ENCODE measurements around the gene TANC2.

TANC2 gene

DNA sequence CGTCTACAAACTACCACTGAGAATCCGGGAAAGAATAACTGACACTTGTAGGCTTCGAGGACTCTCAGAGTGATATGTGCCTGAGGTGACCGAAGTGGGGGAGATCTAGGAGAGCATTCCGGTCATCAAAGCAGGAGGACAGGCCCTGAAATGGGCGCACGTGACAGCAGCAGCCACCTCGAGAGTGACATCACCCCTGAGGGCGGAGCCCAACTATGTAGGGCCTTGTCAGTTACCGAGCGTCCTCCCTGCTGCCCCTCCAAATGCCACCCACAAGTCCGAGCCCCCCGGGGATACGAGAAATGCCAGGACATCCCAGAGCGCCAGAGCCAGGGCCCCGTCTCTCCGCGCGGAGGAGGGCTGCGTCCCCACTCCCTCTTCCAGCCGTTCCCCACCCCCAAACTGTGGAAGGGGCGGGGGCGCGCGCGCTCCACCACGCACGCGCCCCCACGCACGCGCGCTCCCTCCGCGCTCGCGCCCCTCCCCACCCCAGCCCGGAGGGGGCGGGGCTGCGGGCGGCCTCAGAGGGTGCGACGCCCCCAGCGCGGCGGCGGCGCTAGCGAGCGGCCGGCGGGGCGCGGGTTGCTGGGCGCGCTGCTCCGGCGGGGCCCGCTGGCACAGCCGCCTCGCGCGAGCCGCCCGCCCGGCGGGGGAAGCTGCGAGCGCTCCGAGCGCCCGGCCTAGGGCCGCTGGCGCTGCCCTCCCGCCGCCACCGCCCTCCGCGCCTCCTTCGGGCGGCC is at the start of gene TANC2:
Gene TANC2, plus strand, starts transcription at position 550 of the 740 bp plus-strand sequence. CDS start 43,325 bp downstream, outside the sequence.
- peak; percentile 99 for DNase-seq (ENCODE audit: low spot score)

- DNase-seq (ENCODE audit: low spot score): no peak
Measured at GRCh38 chr17:62916684-62917571, 49.1 kb upstream of the TANC2 start.

- no peak for DNase-seq (ENCODE audit: low spot score)
Measured at GRCh38 chr17:62919388-62919787, 46.6 kb upstream of the TANC2 start.

DNA sequence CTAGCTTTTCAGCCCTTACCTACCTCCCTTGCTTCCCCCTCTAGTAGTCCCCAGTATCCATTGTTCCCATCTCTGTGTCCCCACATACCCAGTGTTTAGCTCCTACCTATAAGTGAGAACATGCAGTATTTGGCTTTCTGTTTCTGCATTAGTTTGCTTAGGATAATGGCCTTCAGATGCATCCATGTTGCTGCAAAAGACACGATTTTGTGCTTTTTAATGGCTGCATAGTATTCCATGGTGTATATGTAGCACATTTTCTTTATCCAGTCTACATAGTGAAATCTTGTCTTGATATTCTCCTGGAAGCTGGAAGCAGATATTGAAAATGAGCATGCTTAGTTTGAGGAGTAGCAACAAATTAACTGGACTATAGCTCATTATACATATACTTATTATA is 45.7 kb upstream of the TANC2 start:
- DNase-seq (ENCODE audit: low spot score): no peak

GRCh38 chr17:62921817-62922216 is 44.2 kb upstream of the TANC2 start:
- DNase-seq (ENCODE audit: low spot score): no peak

GRCh38 chr17:62923258-62924150 is 42.5 kb upstream of the TANC2 start:
- no peak for DNase-seq (ENCODE audit: low spot score)

DNA sequence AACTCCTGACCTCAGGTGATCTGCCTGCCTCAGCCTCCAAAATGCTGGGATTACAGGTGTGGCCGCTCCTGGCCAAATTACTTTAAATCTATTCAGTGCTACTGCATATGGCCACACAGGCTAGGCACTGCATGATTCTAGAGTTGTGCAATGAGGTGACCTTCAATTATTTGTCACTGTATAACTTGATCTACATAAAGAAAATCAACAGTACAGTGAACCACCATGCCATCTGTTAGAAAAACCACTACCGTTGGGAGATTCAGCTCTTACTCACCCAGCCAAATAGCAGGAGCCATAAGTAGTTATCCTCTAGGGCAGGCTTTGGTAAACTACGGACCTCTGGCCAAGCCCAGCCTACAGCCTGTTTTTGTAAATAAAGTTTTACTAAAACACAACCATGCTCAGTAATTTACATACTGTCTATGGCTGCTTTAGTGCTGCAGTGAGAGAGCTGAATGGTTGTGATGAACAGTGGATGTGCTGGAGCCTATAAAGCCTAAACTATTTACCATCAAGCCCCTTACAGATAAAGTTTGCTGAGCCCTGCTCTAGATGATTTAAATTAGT is 40.7 kb upstream of the TANC2 start:
- DNase-seq (ENCODE audit: low spot score): no peak

GRCh38 chr17:62927083-62927482 is 39.0 kb upstream of the TANC2 start:
- no peak for DNase-seq (ENCODE audit: low spot score)

- DNase-seq (ENCODE audit: low spot score): no peak
Measured at GRCh38 chr17:62929320-62929719, 36.7 kb upstream of the TANC2 start.

DNA sequence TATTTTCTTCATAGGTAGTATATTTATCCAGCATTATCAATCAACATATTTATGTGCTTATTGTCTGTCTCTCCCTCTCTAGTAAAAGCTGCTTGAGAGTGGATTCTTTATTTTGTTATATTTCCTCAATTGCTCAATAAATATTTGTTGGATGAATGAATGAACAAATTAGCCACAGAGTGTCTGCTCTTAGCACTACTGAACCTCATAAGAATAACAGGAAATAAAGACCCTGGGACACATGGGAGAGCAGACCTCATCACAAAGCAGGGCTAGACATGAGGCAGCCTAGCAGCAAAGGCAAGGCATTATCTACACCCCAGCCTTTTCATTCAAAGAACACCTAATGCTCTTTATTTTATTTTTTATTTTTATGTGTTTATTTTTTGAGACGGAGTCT is 34.9 kb upstream of the TANC2 start:
- DNase-seq (ENCODE audit: low spot score): no peak

- no peak for DNase-seq (ENCODE audit: low spot score)
Measured at GRCh38 chr17:62933501-62934385, 32.3 kb upstream of the TANC2 start.

- DNase-seq (ENCODE audit: low spot score): no peak
Measured at GRCh38 chr17:62935098-62935497, 30.9 kb upstream of the TANC2 start.

- DNase-seq (ENCODE audit: low spot score): no peak
Measured at GRCh38 chr17:62935523-62935922, 30.5 kb upstream of the TANC2 start.

DNA sequence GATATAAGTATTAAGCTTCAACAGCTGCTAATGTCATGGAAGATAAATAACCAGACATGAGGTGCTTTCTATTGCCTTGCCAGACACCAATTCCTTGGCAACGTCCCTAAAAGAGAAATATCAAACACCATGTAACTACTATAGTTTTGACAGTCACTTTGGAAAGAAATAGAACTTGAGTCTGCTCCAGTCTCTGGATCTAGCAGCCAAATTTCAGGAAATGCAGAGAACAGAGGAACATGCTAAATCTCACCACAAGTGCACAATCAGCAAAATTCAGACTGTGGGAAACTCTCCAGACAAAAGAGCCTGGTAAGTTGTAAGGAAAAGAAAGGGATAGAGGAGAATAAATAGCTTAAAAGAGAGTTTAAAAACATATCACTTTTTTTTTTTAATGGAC is 28.4 kb upstream of the TANC2 start:
- DNase-seq (ENCODE audit: low spot score): no peak

DNA sequence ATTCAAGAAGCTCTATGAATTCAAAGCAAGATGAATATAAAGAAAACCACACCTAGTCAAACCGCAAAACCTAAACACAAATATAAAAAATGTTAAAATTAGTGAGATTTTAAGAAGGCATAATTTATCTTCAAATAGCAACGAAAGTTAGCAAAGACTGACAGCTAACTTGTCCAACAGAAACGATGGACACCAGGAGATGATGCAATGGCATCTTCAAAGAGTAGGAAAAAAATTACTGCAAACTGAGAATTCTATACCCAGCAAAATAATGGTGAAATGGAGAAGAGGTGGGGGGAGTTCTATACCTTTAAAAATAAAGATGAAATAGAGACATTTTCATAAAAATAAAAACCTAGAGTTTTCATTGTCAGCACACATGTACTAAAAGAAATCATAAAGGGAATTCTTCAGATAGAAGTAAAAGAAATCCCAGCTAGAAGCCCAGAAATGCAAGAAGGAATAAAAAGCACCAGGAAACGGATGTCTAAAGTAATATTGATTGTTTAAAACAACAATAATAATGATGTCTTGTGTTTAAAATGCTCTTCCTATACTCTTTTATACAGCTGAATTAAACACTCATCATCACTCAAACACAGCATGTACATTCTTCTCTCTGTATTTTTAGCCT is 24.6 kb upstream of the TANC2 start:
- no peak for DNase-seq (ENCODE audit: low spot score)

DNA sequence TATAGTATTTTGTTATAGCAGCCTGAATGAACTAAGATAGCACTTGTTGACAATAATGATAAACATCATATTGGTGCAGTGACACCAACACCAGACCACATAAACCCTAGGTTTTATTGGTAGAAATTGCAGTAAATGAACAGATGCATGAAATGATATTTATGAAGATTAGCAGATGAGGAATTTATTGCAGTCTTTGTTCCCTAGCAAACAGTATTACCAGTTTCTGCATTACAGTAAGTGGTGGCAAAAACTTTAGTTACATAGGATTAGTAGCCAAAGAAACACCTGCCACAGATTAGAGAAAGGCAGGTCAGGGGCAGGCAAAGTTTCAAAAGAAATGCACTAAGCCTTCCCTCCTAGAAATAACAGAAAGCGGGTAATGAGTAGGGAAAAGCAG is 17.7 kb upstream of the TANC2 start:
- DNase-seq (ENCODE audit: low spot score): no peak

DNA sequence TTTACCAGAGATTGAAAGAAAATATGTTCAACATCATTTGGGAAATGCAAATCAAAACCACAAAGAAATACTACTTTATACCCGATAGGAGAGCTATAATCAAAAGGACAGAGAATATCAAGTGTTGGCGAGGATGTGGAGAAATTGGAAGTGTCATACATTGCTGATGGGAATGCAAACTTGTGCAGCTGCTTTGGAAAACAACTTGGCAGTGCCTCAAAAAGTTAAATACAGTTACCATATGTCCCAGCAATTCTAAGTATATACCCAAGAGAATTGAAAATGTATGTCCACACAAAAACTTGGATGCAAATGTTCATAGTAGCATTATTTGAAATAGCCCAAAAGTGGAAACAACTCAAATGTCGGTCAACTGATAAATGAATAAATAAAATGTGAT is 17.0 kb upstream of the TANC2 start:
- DNase-seq (ENCODE audit: low spot score): no peak

- DNase-seq (ENCODE audit: low spot score): peak; percentile 58
Measured at GRCh38 chr17:62950067-62950466, 16.0 kb upstream of the TANC2 start.

GRCh38 chr17:62955841-62956352 is 10.1 kb upstream of the TANC2 start:
- DNase-seq (ENCODE audit: low spot score): no peak

DNA sequence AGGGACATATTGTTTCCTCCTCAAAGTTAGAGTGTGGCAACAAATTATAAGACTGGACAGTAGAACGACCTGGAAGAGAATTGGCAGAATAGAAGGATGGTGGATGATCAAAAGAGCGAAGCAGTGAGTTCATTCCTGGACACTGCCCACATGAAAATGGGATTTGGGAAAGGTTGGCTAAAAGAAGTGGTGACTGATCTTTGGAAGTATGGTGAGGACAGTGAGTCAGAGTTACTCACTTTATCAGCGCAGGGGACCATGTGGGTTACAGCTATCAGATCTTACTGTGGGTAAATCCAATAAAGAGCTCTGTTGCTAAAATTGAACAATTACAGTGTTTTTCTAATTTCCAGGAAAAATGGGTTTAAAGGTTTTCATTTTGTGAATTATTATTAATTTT is 2.7 kb upstream of the TANC2 start:
- no peak for DNase-seq (ENCODE audit: low spot score)
